Prostate gland (tissue), 2 donors: ENCODE results near the gene ITPRID1.

Experiments used
- CTCF ChIP-seq, 4 experiments: fragments of 200-600 bp in 2 of 4; fragments of 450-650 bp in 2 of 4; sonication (generic) in 2 of 4; IDR thresholded peaks; 1 replicate in 3 of 4; 2 replicates in 1 of 4; pipeline ENCODE4 v1.5.1; 2016 to 2019; ENCODE audit warnings: antibody characterized with exemption in 4 of 4, mild to moderate bottlenecking in 2 of 4, moderate library complexity in 2 of 4
- POLR2AphosphoS5 ChIP-seq: sonication (generic); formaldehyde crosslinking; IDR thresholded peaks from one replicate; pipeline ENCODE4 v1.6.1; 2017; ENCODE audit warnings: antibody characterized with exemption

- TF ChIP-seq POLR2AphosphoS5 (no peak), CTCF (IDR thresholded peaks at IDR 0.05) (no peak)
Observed at GRCh38 chr7:31705377-31705776, 191.5 kb downstream of the ITPRID1 start.
